PC-3 (cell line): ENCODE data around the gene GSN. TPM values are rescaled to one million over a fixed set of nuclear protein-coding genes. Genes with fewer than 3 reads are reported as not detected.

ENCODE experiments used
- ATAC-seq: fragments of 200-7000 bp; cut with Tn5 transposase; 2 replicates; pipeline ENCODE4 v1.9.1; 2020; ENCODE audit warnings: mild to moderate bottlenecking, moderate library complexity
- BruUV-seq: library from RNA; stranded (reverse); fragments of 400-500 nt; replicated peaks from 2 replicates; lab custom pipeline; 2021; lab: Mats Ljungman, UMichigan
- CTCF ChIA-PET: fragments of 300-600 bp; sonication (Branson Sonifier 250); formaldehyde crosslinking; loops from one replicate; lab custom pipeline; 2022; ENCODE audit warnings: antibody characterized with exemption; lab: Charles Lee
- POLR2A ChIA-PET: fragments of 300-600 bp; sonication (Branson Sonifier 250); formaldehyde crosslinking; loops from one replicate; lab custom pipeline; 2022; ENCODE audit warnings: antibody characterized with exemption; ENCODE audit not compliant: unreplicated experiment; lab: Charles Lee
- DNase-seq: peaks from one replicate; pipeline ENCODE4 v3.0.0-alpha.2; 2015
- H2AFZ ChIP-seq: fragments of 300-600 bp; sonication (generic); 2 replicates; pipeline ENCODE4 v1.6.0; 2016; ENCODE audit warnings: antibody characterized with exemption, low read length
- H3F3A ChIP-seq: fragments of 300-600 bp; sonication (generic); one replicate; pipeline ENCODE4 v1.6.0; 2017; ENCODE audit warnings: antibody characterized with exemption, low read length, control low read depth, mild to moderate bottlenecking; ENCODE audit not compliant: unreplicated experiment
- H3K27ac ChIP-seq: fragments of 300-600 bp; sonication (generic); 2 replicates; pipeline ENCODE4 v1.5.1; 2016; ENCODE audit warnings: mild to moderate bottlenecking, low read length
- H3K27me3 ChIP-seq: fragments of 300-600 bp; sonication (generic); 2 replicates; pipeline ENCODE4 v1.6.1; 2016; ENCODE audit warnings: low read length, mixed read lengths
- H3K36me3 ChIP-seq: fragments of 300-600 bp; sonication (generic); 2 replicates; pipeline ENCODE4 v1.6.1; 2016; ENCODE audit warnings: low read depth, mixed run types, low read length, mixed read lengths
- H3K4me1 ChIP-seq: fragments of 300-600 bp; sonication (generic); 2 replicates; pipeline ENCODE4 v1.5.1; 2016; ENCODE audit warnings: low read length; ENCODE audit not compliant: insufficient read depth
- H3K4me2 ChIP-seq: fragments of 300-600 bp; sonication (generic); 2 replicates; pipeline ENCODE4 v1.6.0; 2016; ENCODE audit warnings: low read length
- H3K4me3 ChIP-seq: fragments of 300-600 bp; sonication (generic); 2 replicates; pipeline ENCODE4 v1.5.1; 2016; ENCODE audit warnings: mild to moderate bottlenecking, low read length, mixed read lengths
- H3K79me2 ChIP-seq: fragments of 300-600 bp; sonication (generic); 2 replicates; pipeline ENCODE4 v1.6.1; 2017; ENCODE audit warnings: low read length, mixed read lengths
- H3K9ac ChIP-seq: fragments of 300-600 bp; sonication (generic); 2 replicates; pipeline ENCODE4 v1.6.0; 2016; ENCODE audit warnings: mild to moderate bottlenecking, low read length
- H3K9me2 ChIP-seq: fragments of 300-600 bp; sonication (generic); replicated peaks from 2 replicates; pipeline ENCODE4 v1.6.1; 2016; ENCODE audit warnings: mixed run types, low read length, mixed read lengths
- H3K9me3 ChIP-seq: fragments of 300-600 bp; sonication (generic); 2 replicates; pipeline ENCODE4 v1.6.1; 2016; ENCODE audit warnings: low read length, mixed read lengths
- H4K20me1 ChIP-seq: fragments of 300-600 bp; sonication (generic); 2 replicates; pipeline ENCODE4 v1.6.1; 2016; ENCODE audit warnings: low read length, mixed read lengths
- EZH2 ChIP-seq: fragments of 300-600 bp; sonication (generic); IDR thresholded peaks from one replicate; pipeline ENCODE4 v1.6.1; 2017; ENCODE audit warnings: antibody characterized with exemption, mild to moderate bottlenecking, low read length; ENCODE audit not compliant: unreplicated experiment
- EZH2phosphoT487 ChIP-seq: fragments of 300-600 bp; sonication (generic); IDR thresholded peaks from 2 replicates; pipeline ENCODE4 v1.6.1; 2018; ENCODE audit warnings: mild to moderate bottlenecking, antibody characterized with exemption, low read length, borderline replicate concordance
- intact Hi-C: fragments of 100-400 bp; cut with micrococcal nuclease; formaldehyde crosslinking; loops from 2 replicates; pipeline ENCODE4 v1.9.0; 2023
- total RNA-seq: library from RNA; depleted of rRNA; stranded (reverse); fragments of >200 nt; gene quantifications from 2 replicates; pipeline ENCODE4 v1.2.3, GENCODE V29; 2014
- TF ChIP-seq, protein P1 (sequence below): fragments of 300-600 bp; sonication (generic); conservative IDR thresholded peaks from 2 replicates; pipeline ENCODE4 v1.5.1; 2017; ENCODE audit warnings: antibody characterized with exemption, low read depth, mild to moderate bottlenecking, low read length

GSN gene
- total RNA-seq, 1 experiment from 2014 or later, result 36.5 TPM

- Histone ChIP-seq H3K4me2 (no peak overlapping the region), H3K36me3 (no peaks in the 10 kb centered on the region), H3K4me3 (no peak overlapping the region), H4K20me1 (no peaks in the 10 kb centered on the region), H3K9me3 (no peaks in the 10 kb centered on the region), H3K27ac (no peak overlapping the region), H3K4me1 (peaks cover 16% of the 10 kb centered on the region), H3K9me2 (no peaks in the 10 kb centered on the region), H3K79me2 (no peaks in the 10 kb centered on the region), H2AFZ (no peak overlapping the region), H3F3A (no peaks in the 10 kb centered on the region), H3K27me3 (no peaks in the 10 kb centered on the region), H3K9ac (no peak overlapping the region)
- no peak for ATAC-seq
- POLR2A ChIA-PET, result no interaction called here
- BruUV-seq, result no TSS peak
- TF ChIP-seq, protein P1, sequence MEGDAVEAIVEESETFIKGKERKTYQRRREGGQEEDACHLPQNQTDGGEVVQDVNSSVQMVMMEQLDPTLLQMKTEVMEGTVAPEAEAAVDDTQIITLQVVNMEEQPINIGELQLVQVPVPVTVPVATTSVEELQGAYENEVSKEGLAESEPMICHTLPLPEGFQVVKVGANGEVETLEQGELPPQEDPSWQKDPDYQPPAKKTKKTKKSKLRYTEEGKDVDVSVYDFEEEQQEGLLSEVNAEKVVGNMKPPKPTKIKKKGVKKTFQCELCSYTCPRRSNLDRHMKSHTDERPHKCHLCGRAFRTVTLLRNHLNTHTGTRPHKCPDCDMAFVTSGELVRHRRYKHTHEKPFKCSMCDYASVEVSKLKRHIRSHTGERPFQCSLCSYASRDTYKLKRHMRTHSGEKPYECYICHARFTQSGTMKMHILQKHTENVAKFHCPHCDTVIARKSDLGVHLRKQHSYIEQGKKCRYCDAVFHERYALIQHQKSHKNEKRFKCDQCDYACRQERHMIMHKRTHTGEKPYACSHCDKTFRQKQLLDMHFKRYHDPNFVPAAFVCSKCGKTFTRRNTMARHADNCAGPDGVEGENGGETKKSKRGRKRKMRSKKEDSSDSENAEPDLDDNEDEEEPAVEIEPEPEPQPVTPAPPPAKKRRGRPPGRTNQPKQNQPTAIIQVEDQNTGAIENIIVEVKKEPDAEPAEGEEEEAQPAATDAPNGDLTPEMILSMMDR, result no peak
- TF ChIP-seq EZH2phosphoT487, result no peak
- no peak for TF ChIP-seq EZH2
- intact Hi-C loops, result no loop called here
- no peak for DNase-seq
- CTCF ChIA-PET, result no interaction called here
Measured at GRCh38 chr9:121365564-121365963, 97.6 kb downstream of the GSN start.

GRCh38 chr9:121366611-121367192 is 98.7 kb downstream of the GSN start:
- H3F3A ChIP-seq, result no peaks in the 10 kb centered on the region
- CTCF ChIA-PET, result no interaction called here
- ATAC-seq, result no peak
- TF ChIP-seq EZH2 (no peak), EZH2phosphoT487 (no peak)
- TF ChIP-seq, protein P1, result no peak
- no peak overlapping the region for H3K4me3 ChIP-seq
- H3K27ac ChIP-seq, result no peak overlapping the region
- no peaks in the 10 kb centered on the region for H3K27me3 ChIP-seq
- no peak overlapping the region for H3K9ac ChIP-seq
- no peak overlapping the region for H3K4me2 ChIP-seq
- no peaks in the 10 kb centered on the region for H3K79me2 ChIP-seq
- H2AFZ ChIP-seq, result no peak overlapping the region
- H3K4me1 ChIP-seq, result peaks cover 14% of the 10 kb centered on the region
- intact Hi-C loops, result no loop called here
- no peaks in the 10 kb centered on the region for H4K20me1 ChIP-seq
- no peak for DNase-seq
- BruUV-seq, result no TSS peak
- H3K36me3 ChIP-seq, result no peaks in the 10 kb centered on the region
- no peaks in the 10 kb centered on the region for H3K9me3 ChIP-seq
- POLR2A ChIA-PET, result no interaction called here
- no peaks in the 10 kb centered on the region for H3K9me2 ChIP-seq

DNA sequence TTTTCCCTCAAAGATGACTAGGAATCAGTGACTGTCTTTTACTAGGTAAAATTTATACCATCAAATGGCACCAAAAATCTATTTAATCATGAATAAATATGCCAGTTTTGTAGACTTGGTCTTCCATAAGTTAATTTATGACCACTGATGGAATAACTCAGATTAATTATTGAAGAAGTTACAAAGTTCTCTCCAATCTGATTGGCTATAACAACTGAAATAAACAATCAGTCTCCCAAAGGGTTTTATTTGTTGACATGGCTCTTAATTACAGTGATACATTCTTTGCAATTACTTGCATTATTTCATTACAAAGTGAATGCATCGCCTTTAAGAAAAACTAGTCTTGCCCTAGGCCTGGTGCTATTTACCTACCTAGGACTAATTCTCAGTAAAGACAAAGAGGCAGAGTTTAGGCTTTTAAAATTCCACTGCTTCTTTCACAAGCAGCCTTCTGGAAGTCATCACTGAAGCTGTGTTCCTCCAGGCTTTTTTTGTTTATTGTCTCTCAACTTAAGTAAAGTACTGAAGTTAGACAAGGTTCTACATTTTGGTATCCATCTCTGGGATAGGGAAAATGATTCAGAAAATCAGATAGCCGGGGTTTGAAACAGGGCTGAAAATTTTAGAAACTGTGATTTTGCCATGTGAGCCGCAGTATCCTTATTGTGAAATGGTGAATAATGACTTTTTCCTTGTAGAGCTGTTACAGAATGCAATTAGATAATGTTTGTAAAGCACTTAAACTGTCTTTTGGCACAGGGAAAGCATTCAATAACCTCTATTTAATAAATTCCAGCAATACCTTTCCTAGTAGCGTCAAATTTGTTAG is 99.6 kb downstream of the GSN start:
- Histone ChIP-seq H3K4me1 (peaks cover 20% of the 10 kb centered on the region), H3K4me3 (no peak overlapping the region), H3K36me3 (no peaks in the 10 kb centered on the region), H3K9me3 (no peaks in the 10 kb centered on the region), H3K9me2 (no peaks in the 10 kb centered on the region), H3K9ac (no peak overlapping the region), H3K27ac (no peak overlapping the region), H2AFZ (no peak overlapping the region), H4K20me1 (no peaks in the 10 kb centered on the region), H3K79me2 (no peaks in the 10 kb centered on the region), H3F3A (no peaks in the 10 kb centered on the region), H3K27me3 (no peaks in the 10 kb centered on the region), H3K4me2 (no peak overlapping the region)
- no peak for DNase-seq
- ChIA-PET CTCF (no interaction called here), POLR2A (no interaction called here)
- BruUV-seq, result no TSS peak
- no peak for TF ChIP-seq EZH2
- no peak for TF ChIP-seq EZH2phosphoT487
- TF ChIP-seq, protein P1, result no peak
- ATAC-seq, result no peak
- intact Hi-C loops, result no loop called here
